Subcutaneous abdominal adipose tissue (tissue), 5 donors: ENCODE data around the gene RIPPLY2.
"Not testable (repeated sequence)": the region's sequence is repeated elsewhere in the genome, so short reads cannot be mapped to it uniquely, and the experiment has no call there.

Experiments used
- H3K27ac ChIP-seq: one replicate; pipeline ENCODE4 v1.7.0; 2013; ENCODE audit warnings: low read depth, mild to moderate bottlenecking, inconsistent platforms, low read length, moderate library complexity
- H3K27me3 ChIP-seq, 5 donors: one replicate each; pipeline ENCODE4 v1.7.0; 2013; ENCODE audit warnings: low read length in 5 of 5, inconsistent platforms in 1 of 5; ENCODE audit not compliant: control insufficient read depth in 5 of 5, insufficient read depth in 4 of 5
- H3K36me3 ChIP-seq, 5 donors: one replicate each; pipeline ENCODE4 v1.7.0; 2013; ENCODE audit warnings: low read length in 5 of 5; ENCODE audit not compliant: control insufficient read depth in 5 of 5, insufficient read depth in 5 of 5
- H3K4me1 ChIP-seq, 5 donors: one replicate each; pipeline ENCODE4 v1.7.0; 2013; ENCODE audit warnings: low read length in 5 of 5, mild to moderate bottlenecking in 3 of 5, moderate library complexity in 1 of 5; ENCODE audit not compliant: control insufficient read depth in 5 of 5, insufficient read depth in 5 of 5
- H3K4me3 ChIP-seq, 5 donors: one replicate each; pipeline ENCODE4 v1.7.0; 2013; ENCODE audit warnings: low read length in 5 of 5, low read depth in 1 of 5
- H3K9ac ChIP-seq, 5 donors: one replicate each; pipeline ENCODE4 v1.7.0; 2013; ENCODE audit warnings: low read length in 5 of 5, mild to moderate bottlenecking in 4 of 5, moderate library complexity in 3 of 5
- H3K9me3 ChIP-seq, 5 donors: one replicate each; pipeline ENCODE4 v1.7.0; 2013; ENCODE audit warnings: low read length in 5 of 5; ENCODE audit not compliant: control insufficient read depth in 5 of 5
- donor health status: healthy.
- donor health status: healthy.
- donor health status: healthy.
- donor health status: healthy.
- donor health status: healthy.

Gene RIPPLY2, protein sequence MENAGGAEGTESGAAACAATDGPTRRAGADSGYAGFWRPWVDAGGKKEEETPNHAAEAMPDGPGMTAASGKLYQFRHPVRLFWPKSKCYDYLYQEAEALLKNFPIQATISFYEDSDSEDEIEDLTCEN

DNA sequence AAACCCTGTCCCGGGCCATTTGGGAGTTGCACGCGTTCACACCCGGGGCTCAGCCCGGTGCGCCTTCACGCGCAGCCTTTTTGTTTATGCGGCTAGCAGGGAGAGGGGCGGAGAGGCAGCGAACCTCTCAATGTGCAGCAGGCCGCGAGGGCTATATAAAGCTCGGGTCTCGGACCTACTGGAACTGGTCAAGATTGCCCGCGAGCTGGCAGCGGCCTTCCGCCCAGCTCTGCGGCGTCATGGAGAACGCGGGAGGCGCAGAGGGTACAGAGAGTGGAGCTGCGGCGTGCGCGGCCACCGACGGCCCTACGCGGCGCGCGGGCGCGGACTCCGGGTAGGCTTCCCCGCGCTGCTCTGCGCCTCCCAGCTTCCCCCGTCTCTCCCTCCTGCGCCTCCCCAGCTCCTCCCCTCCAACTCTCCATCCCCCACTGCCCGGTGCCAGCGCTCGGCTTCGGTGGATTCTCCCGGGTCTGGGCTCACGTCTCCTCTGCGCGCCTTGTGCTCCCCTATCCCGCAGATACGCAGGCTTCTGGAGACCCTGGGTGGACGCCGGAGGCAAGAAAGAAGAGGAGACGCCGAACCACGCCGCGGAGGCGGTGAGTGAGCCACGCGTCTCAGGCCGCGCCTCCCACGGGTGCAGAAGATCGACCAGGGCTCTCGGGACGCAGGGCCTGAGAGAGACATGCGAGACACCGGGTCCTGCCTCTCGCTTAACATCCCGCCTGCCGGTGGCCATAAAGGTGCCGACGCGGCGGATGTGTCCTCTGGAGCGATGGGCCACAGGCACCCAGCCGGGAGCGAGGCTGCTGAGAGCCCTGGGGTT, at the start of gene RIPPLY2:
Gene RIPPLY2 (plus strand): TSS at position 183 of the 823 bp plus-strand sequence. CDS start 57 bp downstream, at position 240.
- H3K9me3 ChIP-seq = no peaks in the 10 kb centered on the region
- H3K36me3 ChIP-seq = no peaks in the 10 kb centered on the region
- H3K27ac ChIP-seq = no peak within 1 kb of the TSS
- H3K4me1 ChIP-seq = peaks cover 0 to 15% (median 13%) of the 10 kb centered on the region in 5 donors
- no peak within 1 kb of the TSS for H3K9ac ChIP-seq
- peaks cover 13 to 38% (median 23%) of the 10 kb centered on the region in 5 donors for H3K27me3 ChIP-seq
- H3K4me3 ChIP-seq = peak within 1 kb of the TSS in 4 of 5 donors; percentile 59 to 79 (median 64)

DNA sequence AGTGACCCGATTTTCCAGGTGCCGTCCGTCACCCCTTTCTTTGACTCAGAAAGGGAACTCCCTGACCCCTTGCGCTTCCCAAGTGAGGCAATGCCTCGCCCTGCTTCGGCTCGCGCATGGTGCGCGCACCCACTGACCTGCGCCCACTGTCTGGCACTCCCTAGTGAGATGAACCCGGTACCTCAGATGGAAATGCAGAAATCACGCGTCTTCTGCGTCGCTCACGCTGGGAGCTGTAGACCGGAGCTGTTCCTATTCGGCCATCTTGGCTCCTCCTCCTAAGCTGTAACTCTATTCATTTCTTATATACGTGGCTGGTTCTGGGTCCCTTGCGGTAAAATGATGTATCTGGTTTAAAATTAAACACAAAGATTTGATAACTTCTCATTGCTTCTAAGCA, 49.7 kb upstream of the RIPPLY2 start:
- not testable (repeated sequence) for H3K27ac ChIP-seq, H3K36me3 ChIP-seq, H3K4me3 ChIP-seq, H3K27me3 ChIP-seq, H3K9me3 ChIP-seq, H3K4me1 ChIP-seq, H3K9ac ChIP-seq

DNA sequence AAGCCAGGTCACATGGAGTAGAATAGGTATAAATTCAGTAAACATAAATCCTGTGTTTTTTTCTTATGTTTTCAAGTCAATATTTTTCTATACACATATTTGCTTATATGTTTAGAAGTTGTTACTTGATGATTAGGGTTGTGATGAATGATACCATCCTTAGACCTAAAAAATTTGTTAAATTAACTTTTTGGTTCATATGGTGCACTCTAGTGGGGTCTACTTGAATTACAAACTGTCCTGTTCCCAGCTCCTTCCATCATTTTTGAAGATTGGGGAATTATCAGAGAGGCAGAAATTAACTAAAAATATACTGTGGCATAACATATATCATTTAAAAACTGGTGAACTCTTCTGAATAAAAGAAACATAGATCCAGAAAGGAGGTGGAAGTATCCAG, 48.3 kb upstream of the RIPPLY2 start:
- H3K4me1 ChIP-seq = no peaks in the 10 kb centered on the region
- H3K36me3 ChIP-seq = no peaks in the 10 kb centered on the region
- no peaks in the 10 kb centered on the region for H3K27me3 ChIP-seq
- H3K27ac ChIP-seq = no peak overlapping the region
- no peak overlapping the region for H3K9ac ChIP-seq
- no peaks in the 10 kb centered on the region for H3K9me3 ChIP-seq
- no peak overlapping the region for H3K4me3 ChIP-seq

DNA sequence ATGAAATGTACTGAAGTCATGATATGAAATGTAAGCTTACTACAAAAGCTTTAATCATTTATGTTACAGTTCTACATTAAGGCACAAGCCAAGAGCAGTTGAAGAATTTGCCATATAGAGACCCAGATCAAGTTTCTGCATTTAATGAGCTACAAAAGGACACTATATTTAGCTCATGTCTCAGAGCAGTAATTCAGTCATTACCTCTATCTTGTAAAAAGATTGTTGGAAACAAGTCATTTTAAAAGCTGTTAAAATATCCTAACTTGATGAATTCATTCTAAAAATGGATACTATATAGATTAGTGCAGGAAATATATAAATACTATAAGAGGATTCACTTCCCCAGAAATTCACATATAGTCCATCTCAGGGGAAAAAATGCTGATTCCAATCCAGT, 45.2 kb upstream of the RIPPLY2 start:
- no peaks in the 10 kb centered on the region for H3K27me3 ChIP-seq
- no peaks in the 10 kb centered on the region for H3K9me3 ChIP-seq
- no peak overlapping the region for H3K9ac ChIP-seq
- no peak overlapping the region for H3K27ac ChIP-seq
- no peak overlapping the region for H3K4me3 ChIP-seq
- H3K36me3 ChIP-seq = no peaks in the 10 kb centered on the region
- H3K4me1 ChIP-seq = no peaks in the 10 kb centered on the region

DNA sequence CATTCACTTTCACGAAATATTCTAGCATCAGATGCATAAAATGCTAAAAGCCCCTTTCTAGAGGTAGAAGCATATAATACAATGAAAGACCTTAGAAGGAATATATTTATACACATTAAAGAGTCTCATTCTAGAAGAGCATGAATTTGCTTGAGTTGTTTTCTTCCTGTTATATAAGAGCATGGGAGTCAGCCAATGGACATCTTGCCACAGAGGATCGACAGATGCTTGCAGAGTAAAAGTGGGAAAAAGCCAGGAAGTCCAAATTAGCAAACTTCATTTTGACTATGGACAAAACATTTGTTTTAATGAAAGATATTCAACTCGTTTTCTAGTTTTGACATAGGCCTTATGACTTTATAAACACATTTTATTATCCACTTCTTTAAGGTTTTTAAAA, 44.2 kb upstream of the RIPPLY2 start:
- H3K27me3 ChIP-seq = no peaks in the 10 kb centered on the region
- H3K27ac ChIP-seq = no peak overlapping the region
- no peaks in the 10 kb centered on the region for H3K4me1 ChIP-seq
- no peak overlapping the region for H3K9ac ChIP-seq
- no peak overlapping the region for H3K4me3 ChIP-seq
- H3K9me3 ChIP-seq = no peaks in the 10 kb centered on the region
- no peaks in the 10 kb centered on the region for H3K36me3 ChIP-seq

DNA sequence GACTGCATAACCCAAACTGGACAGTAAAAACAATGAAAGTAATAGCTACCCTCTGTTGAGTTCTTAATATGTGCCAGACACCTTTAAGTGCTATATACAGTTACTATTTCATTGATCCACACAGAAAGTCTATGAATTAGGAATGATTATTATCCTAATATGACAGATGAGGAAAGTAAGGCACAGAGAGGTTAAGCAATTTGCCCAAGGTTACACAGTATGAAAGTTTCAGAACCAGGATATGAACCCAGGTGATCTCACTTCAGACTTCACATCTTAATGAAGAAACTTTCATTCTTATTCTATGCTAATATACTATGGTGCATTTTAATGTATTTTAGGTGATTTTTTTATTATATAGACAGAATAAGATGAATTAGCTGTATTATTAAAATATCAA, 40.6 kb upstream of the RIPPLY2 start:
- H3K4me3 ChIP-seq = no peak overlapping the region
- H3K9me3 ChIP-seq = no peaks in the 10 kb centered on the region

DNA sequence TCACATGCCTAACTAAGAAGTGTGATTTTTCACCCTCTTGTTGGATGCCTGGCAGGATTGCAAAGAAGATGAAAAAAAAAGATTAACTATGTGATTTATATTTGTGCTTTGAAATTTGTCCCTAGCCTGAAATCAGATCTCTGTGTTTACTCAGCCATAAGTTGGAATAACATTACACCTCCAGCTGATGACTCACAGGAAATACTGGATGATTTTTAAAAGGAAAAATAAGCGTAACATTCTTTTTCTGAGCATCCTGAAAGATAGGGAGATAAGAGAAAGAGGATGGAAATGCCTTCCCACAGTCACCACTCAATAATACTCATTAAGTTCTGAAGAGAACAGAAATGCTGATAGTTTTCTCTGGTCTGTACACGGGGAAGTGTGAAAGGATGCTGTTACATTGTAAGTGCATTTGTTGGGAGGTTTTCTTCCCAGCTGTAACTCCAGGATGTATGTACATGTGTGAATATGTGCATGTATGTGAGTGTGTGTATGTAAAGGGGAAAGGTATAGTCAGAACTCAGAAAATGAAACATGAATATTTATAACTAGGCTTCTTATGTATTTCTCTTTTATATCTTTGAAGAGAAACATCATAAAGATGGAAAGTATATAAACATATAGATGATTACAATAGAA, 37.4 kb upstream of the RIPPLY2 start:
- H3K4me1 ChIP-seq = no peaks in the 10 kb centered on the region
- H3K9ac ChIP-seq = no peak overlapping the region
- no peaks in the 10 kb centered on the region for H3K36me3 ChIP-seq
- H3K27ac ChIP-seq = no peak overlapping the region
- H3K27me3 ChIP-seq = no peaks in the 10 kb centered on the region
- no peak overlapping the region for H3K4me3 ChIP-seq
- no peaks in the 10 kb centered on the region for H3K9me3 ChIP-seq

More for the DNA sequence above, 40.6 kb upstream of the RIPPLY2 start:
- H3K27ac ChIP-seq = no peak overlapping the region
- no peak overlapping the region for H3K9ac ChIP-seq
- no peaks in the 10 kb centered on the region for H3K27me3 ChIP-seq
- H3K4me1 ChIP-seq = no peaks in the 10 kb centered on the region
- H3K36me3 ChIP-seq = no peaks in the 10 kb centered on the region

GRCh38 chr6:83822629-83823169, 30.5 kb upstream of the RIPPLY2 start:
- Histone ChIP-seq H3K9me3 (no peaks in the 10 kb centered on the region), H3K27me3 (no peaks in the 10 kb centered on the region), H3K4me1 (no peaks in the 10 kb centered on the region), H3K27ac (no peak overlapping the region), H3K36me3 (no peaks in the 10 kb centered on the region), H3K9ac (no peak overlapping the region), H3K4me3 (no peak overlapping the region)

DNA sequence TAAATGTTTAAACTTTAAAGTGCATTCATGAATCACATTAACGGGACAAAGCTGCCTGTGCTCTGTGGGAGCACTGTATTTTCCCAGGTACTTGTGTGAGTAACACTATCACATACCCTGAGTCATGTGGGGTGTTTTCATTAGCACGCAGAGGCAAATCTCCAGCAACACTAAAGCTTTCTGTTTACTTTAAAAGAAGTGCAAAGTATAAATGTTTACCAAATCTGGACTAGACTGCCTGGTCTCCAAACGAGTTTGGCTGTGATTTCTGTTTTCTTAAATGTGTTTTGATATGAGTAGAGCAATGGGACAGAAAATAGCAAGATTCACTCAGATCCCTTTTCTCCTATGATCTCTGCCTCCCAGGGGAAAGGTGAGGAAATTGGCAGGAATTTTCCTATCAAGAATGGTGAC, 28.8 kb upstream of the RIPPLY2 start:
- Histone ChIP-seq H3K4me1 (no peaks in the 10 kb centered on the region), H3K4me3 (no peak overlapping the region), H3K27me3 (no peaks in the 10 kb centered on the region), H3K9ac (no peak overlapping the region), H3K36me3 (no peaks in the 10 kb centered on the region), H3K27ac (no peak overlapping the region), H3K9me3 (no peaks in the 10 kb centered on the region)

GRCh38 chr6:83824831-83825230, 28.3 kb upstream of the RIPPLY2 start:
- no peaks in the 10 kb centered on the region for H3K27me3 ChIP-seq
- no peaks in the 10 kb centered on the region for H3K4me1 ChIP-seq
- H3K27ac ChIP-seq = no peak overlapping the region
- no peak overlapping the region for H3K4me3 ChIP-seq
- no peaks in the 10 kb centered on the region for H3K36me3 ChIP-seq
- no peaks in the 10 kb centered on the region for H3K9me3 ChIP-seq
- H3K9ac ChIP-seq = no peak overlapping the region
